ENCODE results near the gene TAOK1.

Gene TAOK1

DNA sequence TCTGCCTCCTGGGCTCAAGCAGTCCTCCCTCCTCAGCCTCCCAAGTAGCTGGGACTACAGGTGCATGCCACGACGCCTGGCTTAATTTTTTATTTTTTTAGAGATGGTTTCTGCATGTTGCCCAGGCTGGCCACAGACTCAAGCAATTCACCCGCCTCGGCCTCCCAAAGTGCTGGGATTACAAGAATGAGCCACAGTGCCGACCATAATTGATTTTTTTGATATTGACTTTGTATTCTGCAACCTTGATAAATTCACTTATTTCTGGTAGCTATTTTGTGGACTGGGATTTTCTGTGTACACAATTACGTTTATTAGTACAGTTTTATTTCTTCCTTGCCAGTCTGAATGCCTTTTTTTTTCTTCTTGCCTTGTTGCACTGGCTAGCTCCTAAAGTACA lies 30.0 kb downstream of the TAOK1 start:
- TF ChIP-seq ZBTB26 (tag by site-specific recombination; optimal IDR thresholded peaks at IDR 0.05) (no peak), SP3 (tag by site-specific recombination; IDR thresholded peaks at IDR 0.05) (no peak), ZSCAN30 (tag by site-specific recombination; IDR thresholded peaks at IDR 0.05) (no peak), ZIC2 (tag by site-specific recombination; IDR thresholded peaks at IDR 0.05) (no peak), KLF17 (tag by site-specific recombination; IDR thresholded peaks at IDR 0.05) (no peak), ZNF10 (tag by site-specific recombination; IDR thresholded peaks at IDR 0.05) (no peak), ZNF311 (tag by site-specific recombination; IDR thresholded peaks at IDR 0.05; ENCODE audit: borderline replicate concordance) (no peak), ZNF558 (tag by site-specific recombination; IDR thresholded peaks at IDR 0.05) (no peak), ZNF707 (tag by site-specific recombination; IDR thresholded peaks at IDR 0.05) (no peak), CTCF (tag by site-specific recombination; IDR thresholded peaks at IDR 0.05) (no peak), ZNF654 (tag by site-specific recombination; IDR thresholded peaks at IDR 0.05; ENCODE audit: low read depth) (no peak), ZNF561 (tag by site-specific recombination; IDR thresholded peaks at IDR 0.05; ENCODE audit: borderline replicate concordance) (no peak), HOXC10 (CRISPR knock-in tag; IDR thresholded peaks at IDR 0.05) (no peak), ZBTB20 (tag by site-specific recombination; IDR thresholded peaks at IDR 0.05) (no peak)
- TF ChIP-seq, protein P1, sequence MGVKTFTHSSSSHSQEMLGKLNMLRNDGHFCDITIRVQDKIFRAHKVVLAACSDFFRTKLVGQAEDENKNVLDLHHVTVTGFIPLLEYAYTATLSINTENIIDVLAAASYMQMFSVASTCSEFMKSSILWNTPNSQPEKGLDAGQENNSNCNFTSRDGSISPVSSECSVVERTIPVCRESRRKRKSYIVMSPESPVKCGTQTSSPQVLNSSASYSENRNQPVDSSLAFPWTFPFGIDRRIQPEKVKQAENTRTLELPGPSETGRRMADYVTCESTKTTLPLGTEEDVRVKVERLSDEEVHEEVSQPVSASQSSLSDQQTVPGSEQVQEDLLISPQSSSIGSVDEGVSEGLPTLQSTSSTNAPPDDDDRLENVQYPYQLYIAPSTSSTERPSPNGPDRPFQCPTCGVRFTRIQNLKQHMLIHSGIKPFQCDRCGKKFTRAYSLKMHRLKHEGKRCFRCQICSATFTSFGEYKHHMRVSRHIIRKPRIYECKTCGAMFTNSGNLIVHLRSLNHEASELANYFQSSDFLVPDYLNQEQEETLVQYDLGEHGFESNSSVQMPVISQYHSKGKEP (tag by site-specific recombination; IDR thresholded peaks at IDR 0.05): no peak
- Histone ChIP-seq H3K27ac (ENCODE audit: extremely low read depth, low read depth, low read length) (no peak overlapping the region), H3K4me3 (ENCODE audit: low read depth, low read length) (no peak overlapping the region), H3K4me1 (ENCODE audit: control insufficient read depth, insufficient read depth, low read length) (no peaks in the 10 kb centered on the region; the same call in 1 of the 2 replicates), H3K36me3 (ENCODE audit: control insufficient read depth in 2 of 2, insufficient read depth in 1 of 2, low read length in 2 of 2) (peaks cover 6 to 24% of the 10 kb centered on the region in 2 experiments; a peak in 2 of 3 replicates), H3K9me3 (ENCODE audit: control insufficient read depth, insufficient read depth, low read depth, low read length) (no peaks in the 10 kb centered on the region)
- ChIA-PET POLR2A (interaction anchor here (0.7 kb wide), 1 partner anchor 148 kb away, joined by 4 read pairs; no protein-coding TSS in a partner anchor), CTCF (interaction anchor here (0.6 to 0.8 kb wide), 2 partner anchors 59 to 302 kb away, joined by 5 read pairs; no protein-coding TSS in a partner anchor)

- H3K27ac ChIP-seq (ENCODE audit: extremely low read depth, low read depth, low read length): no peak overlapping the region
- no peak overlapping the region for H3K4me3 ChIP-seq (ENCODE audit: low read depth, low read length)
- ChIA-PET POLR2A (no interaction called here), CTCF (interaction anchor here (0.6 kb wide), 1 partner anchor 84 kb away, joined by 5 read pairs; no protein-coding TSS in a partner anchor)
- no peaks in the 10 kb centered on the region for H3K9me3 ChIP-seq (ENCODE audit: control insufficient read depth, insufficient read depth, low read depth, low read length)
- peaks cover 0 to 3% of the 10 kb centered on the region in 2 experiments; a peak in 1 of 3 replicates for H3K36me3 ChIP-seq (ENCODE audit: control insufficient read depth in 2 of 2, insufficient read depth in 1 of 2, low read length in 2 of 2)
- H3K4me1 ChIP-seq (ENCODE audit: control insufficient read depth, insufficient read depth, low read length): no peaks in the 10 kb centered on the region
- TF ChIP-seq ZEB2 (tag by site-specific recombination; IDR thresholded peaks at IDR 0.05): no peak
- TF ChIP-seq ZNF488 (tag by site-specific recombination; IDR thresholded peaks at IDR 0.05): no peak
- TF ChIP-seq ZNF792 (tag by site-specific recombination; IDR thresholded peaks at IDR 0.05): no peak
- no peak for TF ChIP-seq ZNF549 (tag by site-specific recombination; IDR thresholded peaks at IDR 0.05)
- no peak for TF ChIP-seq HOXA7 (CRISPR knock-in tag; IDR thresholded peaks at IDR 0.05; ENCODE audit: borderline replicate concordance)
- TF ChIP-seq HIC1 (tag by site-specific recombination; IDR thresholded peaks at IDR 0.05): no peak
Observed at GRCh38 chr17:29430275-29430674, 40.1 kb downstream of the TAOK1 start.

All from HEK293 (cell line).